Stimulated activated CD4-positive, alpha-beta T cell treated with anti-CD3 and anti-CD28 coated beads, Interleukin-4, amount 100 ng/mL, for 1 hour (primary cell): Measurements from ENCODE around the gene BANP.
"Not testable (repeated sequence)": the region's sequence is repeated elsewhere in the genome, so short reads cannot be mapped to it uniquely, and the experiment has no call there.

ENCODE experiments used
- DNase-seq: peaks from one replicate; pipeline ENCODE4 v3.0.0-alpha.2; 2020

BANP gene

GRCh38 chr16:88067530-88068411 is 116.5 kb downstream of the BANP start:
- no peak for DNase-seq

- DNase-seq, result no peak
Measured at GRCh38 chr16:88068476-88069396, 117.5 kb downstream of the BANP start.

- no peak for DNase-seq
Measured at GRCh38 chr16:88069397-88070168, 118.3 kb downstream of the BANP start.

GRCh38 chr16:88070341-88070740 is 119.1 kb downstream of the BANP start:
- DNase-seq, result no peak

GRCh38 chr16:88070989-88071625 is 119.9 kb downstream of the BANP start:
- DNase-seq, result no peak

GRCh38 chr16:88071908-88072307 is 120.7 kb downstream of the BANP start:
- DNase-seq, result no peak

- DNase-seq, result no peak
Measured at GRCh38 chr16:88072571-88073001, 121.4 kb downstream of the BANP start.

- no peak for DNase-seq
Measured at GRCh38 chr16:88073201-88073721, 122.0 kb downstream of the BANP start.

- no peak for DNase-seq
Measured at GRCh38 chr16:88074041-88074440, 122.8 kb downstream of the BANP start.

GRCh38 chr16:88076211-88076931 is 125.1 kb downstream of the BANP start:
- no peak for DNase-seq

GRCh38 chr16:88076932-88077320 is 125.7 kb downstream of the BANP start:
- not testable (repeated sequence) for DNase-seq

GRCh38 chr16:88077328-88078108 is 126.3 kb downstream of the BANP start:
- no peak for DNase-seq

GRCh38 chr16:88078111-88078775 is 127.0 kb downstream of the BANP start:
- no peak for DNase-seq

GRCh38 chr16:88083582-88083981 is 132.3 kb downstream of the BANP start:
- no peak for DNase-seq

GRCh38 chr16:88084881-88085280 is 133.6 kb downstream of the BANP start:
- DNase-seq, result no peak

- DNase-seq, result no peak
Measured at GRCh38 chr16:88086571-88087516, 135.6 kb downstream of the BANP start.

- DNase-seq, result no peak
Measured at GRCh38 chr16:88087517-88087877, 136.3 kb downstream of the BANP start.

- no peak for DNase-seq
Measured at GRCh38 chr16:88088161-88088581, 136.9 kb downstream of the BANP start.

- not testable (repeated sequence) for DNase-seq
Measured at GRCh38 chr16:88088611-88089010, 137.4 kb downstream of the BANP start.
